ENCODE results near the gene SLC39A12. TPM values are rescaled to one million over a fixed set of nuclear protein-coding genes. Genes with fewer than 3 reads are reported as not detected.
A peak's percentile ranks its signal among the peaks of the same experiment; 100 is the strongest.

Gene SLC39A12
- total and polyA plus RNA-seq, 2 experiments from 2014 or later = not detected

DNA sequence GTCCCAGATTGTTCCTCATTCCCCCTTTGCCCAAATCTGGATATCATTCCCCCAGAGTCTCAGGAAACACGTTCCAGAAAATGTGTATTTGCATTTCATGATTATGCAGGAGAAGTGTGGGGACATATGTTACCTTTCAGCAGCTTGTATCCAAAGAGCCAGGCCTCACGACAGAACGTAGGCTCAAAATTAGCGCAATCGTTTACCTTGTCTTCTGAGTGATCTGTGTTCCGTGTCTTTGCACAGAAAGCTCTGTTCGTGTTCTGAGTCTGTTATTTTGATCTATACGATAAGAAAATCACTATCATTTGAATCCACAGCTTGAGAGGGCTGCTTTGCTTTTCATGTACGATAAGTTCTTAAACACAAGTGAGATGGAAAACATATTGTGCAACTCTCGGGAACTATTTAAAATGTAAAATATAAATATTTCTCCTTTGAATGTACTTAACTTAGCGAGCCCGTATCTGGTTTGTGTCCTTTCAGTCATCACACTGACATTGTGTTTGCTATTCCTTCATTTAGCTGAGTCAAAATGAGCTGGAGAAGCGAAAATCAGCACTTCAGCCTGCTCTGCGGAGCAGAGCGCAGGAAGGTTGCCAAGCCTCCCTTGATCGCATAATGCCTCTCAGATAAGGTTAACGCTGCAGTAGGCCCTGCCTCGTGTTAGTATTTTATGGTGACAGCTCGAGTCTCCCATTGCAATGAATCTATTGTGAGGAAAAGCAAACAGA is 108.3 kb downstream of the SLC39A12 start:
- peak overlapping the region; percentile 90 for H2AFZ ChIP-seq
- no peak overlapping the region; the same call in none of the 2 replicates for H3K27ac Mint-ChIP-seq
- H3K9me3 Mint-ChIP-seq = peaks cover 3% of the 10 kb centered on the region; the same call in 1 of the 3 replicates
- no peaks in the 10 kb centered on the region for H3F3A ChIP-seq (replicated peaks; ENCODE audit: low read depth)
- H3K27me3 Mint-ChIP-seq (ENCODE audit: insufficient read depth, low read depth, poor library complexity) = no peaks in the 10 kb centered on the region
- no peak overlapping the region for H3K4me2 ChIP-seq
- no peaks in the 10 kb centered on the region for H3K4me1 ChIP-seq (ENCODE audit: insufficient read depth)
- H4K20me1 ChIP-seq (replicated peaks; ENCODE audit: insufficient read depth) = no peaks in the 10 kb centered on the region
- H3K79me2 ChIP-seq (replicated peaks; ENCODE audit: insufficient read depth) = no peaks in the 10 kb centered on the region
- TF ChIP-seq, protein P1, sequence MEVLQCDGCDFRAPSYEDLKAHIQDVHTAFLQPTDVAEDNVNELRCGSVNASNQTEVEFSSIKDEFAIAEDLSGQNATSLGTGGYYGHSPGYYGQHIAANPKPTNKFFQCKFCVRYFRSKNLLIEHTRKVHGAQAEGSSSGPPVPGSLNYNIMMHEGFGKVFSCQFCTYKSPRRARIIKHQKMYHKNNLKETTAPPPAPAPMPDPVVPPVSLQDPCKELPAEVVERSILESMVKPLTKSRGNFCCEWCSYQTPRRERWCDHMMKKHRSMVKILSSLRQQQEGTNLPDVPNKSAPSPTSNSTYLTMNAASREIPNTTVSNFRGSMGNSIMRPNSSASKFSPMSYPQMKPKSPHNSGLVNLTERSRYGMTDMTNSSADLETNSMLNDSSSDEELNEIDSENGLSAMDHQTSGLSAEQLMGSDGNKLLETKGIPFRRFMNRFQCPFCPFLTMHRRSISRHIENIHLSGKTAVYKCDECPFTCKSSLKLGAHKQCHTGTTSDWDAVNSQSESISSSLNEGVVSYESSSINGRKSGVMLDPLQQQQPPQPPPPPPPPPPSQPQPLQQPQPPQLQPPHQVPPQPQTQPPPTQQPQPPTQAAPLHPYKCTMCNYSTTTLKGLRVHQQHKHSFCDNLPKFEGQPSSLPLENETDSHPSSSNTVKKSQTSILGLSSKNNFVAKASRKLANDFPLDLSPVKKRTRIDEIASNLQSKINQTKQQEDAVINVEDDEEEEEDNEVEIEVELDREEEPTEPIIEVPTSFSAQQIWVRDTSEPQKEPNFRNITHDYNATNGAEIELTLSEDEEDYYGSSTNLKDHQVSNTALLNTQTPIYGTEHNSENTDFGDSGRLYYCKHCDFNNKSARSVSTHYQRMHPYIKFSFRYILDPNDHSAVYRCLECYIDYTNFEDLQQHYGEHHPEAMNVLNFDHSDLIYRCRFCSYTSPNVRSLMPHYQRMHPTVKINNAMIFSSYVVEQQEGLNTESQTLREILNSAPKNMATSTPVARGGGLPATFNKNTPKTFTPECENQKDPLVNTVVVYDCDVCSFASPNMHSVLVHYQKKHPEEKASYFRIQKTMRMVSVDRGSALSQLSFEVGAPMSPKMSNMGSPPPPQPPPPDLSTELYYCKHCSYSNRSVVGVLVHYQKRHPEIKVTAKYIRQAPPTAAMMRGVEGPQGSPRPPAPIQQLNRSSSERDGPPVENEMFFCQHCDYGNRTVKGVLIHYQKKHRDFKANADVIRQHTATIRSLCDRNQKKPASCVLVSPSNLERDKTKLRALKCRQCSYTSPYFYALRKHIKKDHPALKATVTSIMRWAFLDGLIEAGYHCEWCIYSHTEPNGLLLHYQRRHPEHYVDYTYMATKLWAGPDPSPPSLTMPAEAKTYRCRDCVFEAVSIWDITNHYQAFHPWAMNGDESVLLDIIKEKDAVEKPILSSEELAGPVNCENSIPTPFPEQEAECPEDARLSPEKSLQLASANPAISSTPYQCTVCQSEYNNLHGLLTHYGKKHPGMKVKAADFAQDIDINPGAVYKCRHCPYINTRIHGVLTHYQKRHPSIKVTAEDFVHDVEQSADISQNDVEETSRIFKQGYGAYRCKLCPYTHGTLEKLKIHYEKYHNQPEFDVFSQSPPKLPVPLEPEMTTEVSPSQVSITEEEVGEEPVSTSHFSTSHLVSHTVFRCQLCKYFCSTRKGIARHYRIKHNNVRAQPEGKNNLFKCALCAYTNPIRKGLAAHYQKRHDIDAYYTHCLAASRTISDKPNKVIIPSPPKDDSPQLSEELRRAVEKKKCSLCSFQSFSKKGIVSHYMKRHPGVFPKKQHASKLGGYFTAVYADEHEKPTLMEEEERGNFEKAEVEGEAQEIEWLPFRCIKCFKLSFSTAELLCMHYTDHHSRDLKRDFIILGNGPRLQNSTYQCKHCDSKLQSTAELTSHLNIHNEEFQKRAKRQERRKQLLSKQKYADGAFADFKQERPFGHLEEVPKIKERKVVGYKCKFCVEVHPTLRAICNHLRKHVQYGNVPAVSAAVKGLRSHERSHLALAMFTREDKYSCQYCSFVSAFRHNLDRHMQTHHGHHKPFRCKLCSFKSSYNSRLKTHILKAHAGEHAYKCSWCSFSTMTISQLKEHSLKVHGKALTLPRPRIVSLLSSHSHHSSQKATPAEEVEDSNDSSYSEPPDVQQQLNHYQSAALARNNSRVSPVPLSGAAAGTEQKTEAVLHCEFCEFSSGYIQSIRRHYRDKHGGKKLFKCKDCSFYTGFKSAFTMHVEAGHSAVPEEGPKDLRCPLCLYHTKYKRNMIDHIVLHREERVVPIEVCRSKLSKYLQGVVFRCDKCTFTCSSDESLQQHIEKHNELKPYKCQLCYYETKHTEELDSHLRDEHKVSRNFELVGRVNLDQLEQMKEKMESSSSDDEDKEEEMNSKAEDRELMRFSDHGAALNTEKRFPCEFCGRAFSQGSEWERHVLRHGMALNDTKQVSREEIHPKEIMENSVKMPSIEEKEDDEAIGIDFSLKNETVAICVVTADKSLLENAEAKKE (CRISPR knock-in tag; IDR thresholded peaks at IDR 0.05) = no peak
- TF ChIP-seq JUNB (IDR thresholded peaks at IDR 0.05; ENCODE audit: unreplicated experiment) = no peak
- TF ChIP-seq, protein P2, sequence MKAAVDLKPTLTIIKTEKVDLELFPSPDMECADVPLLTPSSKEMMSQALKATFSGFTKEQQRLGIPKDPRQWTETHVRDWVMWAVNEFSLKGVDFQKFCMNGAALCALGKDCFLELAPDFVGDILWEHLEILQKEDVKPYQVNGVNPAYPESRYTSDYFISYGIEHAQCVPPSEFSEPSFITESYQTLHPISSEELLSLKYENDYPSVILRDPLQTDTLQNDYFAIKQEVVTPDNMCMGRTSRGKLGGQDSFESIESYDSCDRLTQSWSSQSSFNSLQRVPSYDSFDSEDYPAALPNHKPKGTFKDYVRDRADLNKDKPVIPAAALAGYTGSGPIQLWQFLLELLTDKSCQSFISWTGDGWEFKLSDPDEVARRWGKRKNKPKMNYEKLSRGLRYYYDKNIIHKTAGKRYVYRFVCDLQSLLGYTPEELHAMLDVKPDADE (IDR thresholded peaks at IDR 0.05) = no peak
- no peak for TF ChIP-seq ZNF114 (CRISPR knock-in tag; IDR thresholded peaks at IDR 0.05)
- TF ChIP-seq EZH2phosphoT487 (IDR thresholded peaks at IDR 0.05; ENCODE audit: unreplicated experiment) = no peak
- TF ChIP-seq, protein P3, sequence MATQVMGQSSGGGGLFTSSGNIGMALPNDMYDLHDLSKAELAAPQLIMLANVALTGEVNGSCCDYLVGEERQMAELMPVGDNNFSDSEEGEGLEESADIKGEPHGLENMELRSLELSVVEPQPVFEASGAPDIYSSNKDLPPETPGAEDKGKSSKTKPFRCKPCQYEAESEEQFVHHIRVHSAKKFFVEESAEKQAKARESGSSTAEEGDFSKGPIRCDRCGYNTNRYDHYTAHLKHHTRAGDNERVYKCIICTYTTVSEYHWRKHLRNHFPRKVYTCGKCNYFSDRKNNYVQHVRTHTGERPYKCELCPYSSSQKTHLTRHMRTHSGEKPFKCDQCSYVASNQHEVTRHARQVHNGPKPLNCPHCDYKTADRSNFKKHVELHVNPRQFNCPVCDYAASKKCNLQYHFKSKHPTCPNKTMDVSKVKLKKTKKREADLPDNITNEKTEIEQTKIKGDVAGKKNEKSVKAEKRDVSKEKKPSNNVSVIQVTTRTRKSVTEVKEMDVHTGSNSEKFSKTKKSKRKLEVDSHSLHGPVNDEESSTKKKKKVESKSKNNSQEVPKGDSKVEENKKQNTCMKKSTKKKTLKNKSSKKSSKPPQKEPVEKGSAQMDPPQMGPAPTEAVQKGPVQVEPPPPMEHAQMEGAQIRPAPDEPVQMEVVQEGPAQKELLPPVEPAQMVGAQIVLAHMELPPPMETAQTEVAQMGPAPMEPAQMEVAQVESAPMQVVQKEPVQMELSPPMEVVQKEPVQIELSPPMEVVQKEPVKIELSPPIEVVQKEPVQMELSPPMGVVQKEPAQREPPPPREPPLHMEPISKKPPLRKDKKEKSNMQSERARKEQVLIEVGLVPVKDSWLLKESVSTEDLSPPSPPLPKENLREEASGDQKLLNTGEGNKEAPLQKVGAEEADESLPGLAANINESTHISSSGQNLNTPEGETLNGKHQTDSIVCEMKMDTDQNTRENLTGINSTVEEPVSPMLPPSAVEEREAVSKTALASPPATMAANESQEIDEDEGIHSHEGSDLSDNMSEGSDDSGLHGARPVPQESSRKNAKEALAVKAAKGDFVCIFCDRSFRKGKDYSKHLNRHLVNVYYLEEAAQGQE (IDR thresholded peaks at IDR 0.05; ENCODE audit: unreplicated experiment) = no peak
- no peak for TF ChIP-seq STAT1 (IDR thresholded peaks at IDR 0.05; ENCODE audit: unreplicated experiment)
- TF ChIP-seq ZNF331 (CRISPR knock-in tag; IDR thresholded peaks at IDR 0.05; ENCODE audit: low read depth) = no peak
- TF ChIP-seq, protein P4, sequence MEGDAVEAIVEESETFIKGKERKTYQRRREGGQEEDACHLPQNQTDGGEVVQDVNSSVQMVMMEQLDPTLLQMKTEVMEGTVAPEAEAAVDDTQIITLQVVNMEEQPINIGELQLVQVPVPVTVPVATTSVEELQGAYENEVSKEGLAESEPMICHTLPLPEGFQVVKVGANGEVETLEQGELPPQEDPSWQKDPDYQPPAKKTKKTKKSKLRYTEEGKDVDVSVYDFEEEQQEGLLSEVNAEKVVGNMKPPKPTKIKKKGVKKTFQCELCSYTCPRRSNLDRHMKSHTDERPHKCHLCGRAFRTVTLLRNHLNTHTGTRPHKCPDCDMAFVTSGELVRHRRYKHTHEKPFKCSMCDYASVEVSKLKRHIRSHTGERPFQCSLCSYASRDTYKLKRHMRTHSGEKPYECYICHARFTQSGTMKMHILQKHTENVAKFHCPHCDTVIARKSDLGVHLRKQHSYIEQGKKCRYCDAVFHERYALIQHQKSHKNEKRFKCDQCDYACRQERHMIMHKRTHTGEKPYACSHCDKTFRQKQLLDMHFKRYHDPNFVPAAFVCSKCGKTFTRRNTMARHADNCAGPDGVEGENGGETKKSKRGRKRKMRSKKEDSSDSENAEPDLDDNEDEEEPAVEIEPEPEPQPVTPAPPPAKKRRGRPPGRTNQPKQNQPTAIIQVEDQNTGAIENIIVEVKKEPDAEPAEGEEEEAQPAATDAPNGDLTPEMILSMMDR (conservative IDR thresholded peaks at IDR 0.05; ENCODE audit: low read depth in 2 of 2) = no peak
- TF ChIP-seq EZH2 (IDR thresholded peaks at IDR 0.05; ENCODE audit: low read depth, unreplicated experiment) = no peak
- 0 out of 2 replicates have a peak overlapping the region, but pooled peaks have one; percentile 52 for H3K27ac ChIP-seq (ENCODE audit: low read depth)
- no peaks in the 10 kb centered on the region for H3K9me2 ChIP-seq (ENCODE audit: insufficient read depth)
- H3K4me3 Mint-ChIP-seq = no peak overlapping the region
- H3K36me3 Mint-ChIP-seq (ENCODE audit: low read depth) = no peaks in the 10 kb centered on the region
- H3K36me3 ChIP-seq (ENCODE audit: insufficient read depth) = no peaks in the 10 kb centered on the region
- DNase-seq (ENCODE audit: low spot score) (no peak), ATAC-seq (no peak)
- no peaks in the 10 kb centered on the region for H3K27me3 ChIP-seq (ENCODE audit: insufficient read depth)
- no peak overlapping the region for H3K4me3 ChIP-seq
- no peaks in the 10 kb centered on the region for H3K4me1 Mint-ChIP-seq
